HG02623 (cell line): ENCODE measurements around the gene SLC6A13.
"Not testable (repeated sequence)": the region's sequence is repeated elsewhere in the genome, so short reads cannot be mapped to it uniquely, and the experiment has no call there.

ENCODE experiments used
- ATAC-seq: cut with Tn5 transposase; IDR thresholded peaks from one replicate; pipeline ENCODE4 v1.9.1; 2021; ENCODE audit warnings: moderate library complexity; ENCODE audit not compliant: unreplicated experiment

The SLC6A13 gene

GRCh38 chr12:265096-265495, 2.5 kb upstream of the SLC6A13 start:
- no peak for ATAC-seq

GRCh38 chr12:264269-264668, 1.6 kb upstream of the SLC6A13 start:
- ATAC-seq = no peak

- ATAC-seq = no peak
These were observed 938 bp upstream of the SLC6A13 start for GRCh38 chr12:263574-263973.

- no peak for ATAC-seq
These were observed 523 bp downstream of the SLC6A13 start for GRCh38 chr12:262113-262512.

GRCh38 chr12:257521-258321, 4.9 kb downstream of the SLC6A13 start:
- ATAC-seq = no peak

GRCh38 chr12:256958-257357, 5.7 kb downstream of the SLC6A13 start:
- ATAC-seq = no peak

- ATAC-seq = no peak
These were observed 6.4 kb downstream of the SLC6A13 start for GRCh38 chr12:256225-256624.

GRCh38 chr12:254912-255311, 7.7 kb downstream of the SLC6A13 start:
- no peak for ATAC-seq

- ATAC-seq = no peak
These were observed 8.6 kb downstream of the SLC6A13 start for GRCh38 chr12:254039-254438.

GRCh38 chr12:253116-253831, 9.4 kb downstream of the SLC6A13 start:
- ATAC-seq = no peak

GRCh38 chr12:252636-253035, 10.0 kb downstream of the SLC6A13 start:
- no peak for ATAC-seq

GRCh38 chr12:247271-247670, 15.4 kb downstream of the SLC6A13 start:
- no peak for ATAC-seq

- no peak for ATAC-seq
These were observed 19.3 kb downstream of the SLC6A13 start for GRCh38 chr12:243381-243780.

GRCh38 chr12:242496-242895, 20.1 kb downstream of the SLC6A13 start:
- ATAC-seq = no peak

- no peak for ATAC-seq
These were observed 21.4 kb downstream of the SLC6A13 start for GRCh38 chr12:241266-241665.

GRCh38 chr12:240566-240965, 22.1 kb downstream of the SLC6A13 start:
- no peak for ATAC-seq

GRCh38 chr12:238736-239398, 23.8 kb downstream of the SLC6A13 start:
- no peak for ATAC-seq

GRCh38 chr12:238116-238515, 24.5 kb downstream of the SLC6A13 start:
- no peak for ATAC-seq

- no peak for ATAC-seq
These were observed 25.4 kb downstream of the SLC6A13 start for GRCh38 chr12:237026-237815.

GRCh38 chr12:236445-236844, 26.2 kb downstream of the SLC6A13 start:
- no peak for ATAC-seq

- not testable (repeated sequence) for ATAC-seq
These were observed 26.7 kb downstream of the SLC6A13 start for GRCh38 chr12:235967-236366.
